ENCODE results near the gene NEO1. TPM values are rescaled to one million over a fixed set of nuclear protein-coding genes. Genes with fewer than 3 reads are reported as not detected.

The NEO1 gene
- polyA plus RNA-seq, 1 of the 3 experiments (the other 2 are of a cell fraction) = 13.1 TPM

- CTCF ChIA-PET = interaction anchor here (1.5 kb wide), 1 partner anchor 22 kb away, joined by 3 read pairs; no protein-coding TSS in a partner anchor
- Histone ChIP-seq H3K4me2 (no peak overlapping the region), H3K4me1 (ENCODE audit: control insufficient read depth in 1 of 2, insufficient read depth in 2 of 2, low read depth in 1 of 2, low read length in 1 of 2) (peaks cover 8 to 11% of the 10 kb centered on the region in 2 experiments; a peak in 3 of 4 replicates), H3F3A (replicated peaks; ENCODE audit: insufficient read depth) (no peaks in the 10 kb centered on the region), H3K27me3 (ENCODE audit: insufficient read depth) (no peaks in the 10 kb centered on the region), H3K9ac (no peak overlapping the region), H3K9me2 (no peaks in the 10 kb centered on the region), H4K20me1 (ENCODE audit: insufficient read depth) (no peaks in the 10 kb centered on the region), H3K36me3 (replicated peaks in 1 of 2; ENCODE audit: control insufficient read depth in 1 of 2, insufficient read depth in 2 of 2, low read length in 1 of 2) (no peaks in the 10 kb centered on the region), H3K79me2 (ENCODE audit: insufficient read depth) (no peaks in the 10 kb centered on the region; the same call in 1 of the 2 replicates), H3K4me3 (ENCODE audit: low read depth in 2 of 2, low read length in 1 of 2) (no peak overlapping the region), H3K27ac (ENCODE audit: low read depth in 2 of 2, low read length in 1 of 2) (0 out of 4 replicates have a peak overlapping the region, but pooled peaks of 1 of the 2 experiments have one; percentile 16), H2AFZ (ENCODE audit: low read depth) (no peak overlapping the region), H3K9me3 (no peaks in the 10 kb centered on the region)
- TF ChIP-seq, protein P1, sequence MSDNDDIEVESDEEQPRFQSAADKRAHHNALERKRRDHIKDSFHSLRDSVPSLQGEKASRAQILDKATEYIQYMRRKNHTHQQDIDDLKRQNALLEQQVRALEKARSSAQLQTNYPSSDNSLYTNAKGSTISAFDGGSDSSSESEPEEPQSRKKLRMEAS (IDR thresholded peaks at IDR 0.05; ENCODE audit: low read depth) = no peak
- TF ChIP-seq SIN3A (IDR thresholded peaks at IDR 0.05; ENCODE audit: borderline replicate concordance, low read depth, low read length) = no peak
- no peak for TF ChIP-seq CHD2 (IDR thresholded peaks at IDR 0.05; ENCODE audit: low read length, partially characterized antibody)
- TF ChIP-seq FOXM1 (IDR thresholded peaks at IDR 0.05; ENCODE audit: low read depth) = no peak
- no peak for TF ChIP-seq ELF1 (IDR thresholded peaks at IDR 0.05)
- no peak for TF ChIP-seq SMC3 (IDR thresholded peaks at IDR 0.05; ENCODE audit: low read depth, low read length)
- TF ChIP-seq NRF1 (IDR thresholded peaks at IDR 0.05; ENCODE audit: low read depth, low read length) = no peak
- TF ChIP-seq RXRA (IDR thresholded peaks at IDR 0.05; ENCODE audit: borderline replicate concordance, low read depth) = no peak
- TF ChIP-seq NFIC (IDR thresholded peaks at IDR 0.05; ENCODE audit: borderline replicate concordance) = no peak
- no peak for TF ChIP-seq ZBTB33 (IDR thresholded peaks at IDR 0.05; ENCODE audit: borderline replicate concordance, low read depth)
- no peak for TF ChIP-seq PBX3 (IDR thresholded peaks at IDR 0.05)
- no peak for TF ChIP-seq JUND (IDR thresholded peaks at IDR 0.05)
- no peak for TF ChIP-seq MEF2A (IDR thresholded peaks at IDR 0.05; ENCODE audit: borderline replicate concordance, low read depth)
- POLR2A ChIA-PET = no interaction called here
- no peak for DNase-seq
- 71% methylated on average over 4 of the region's 4 CpGs for WGBS (ENCODE audit: low lambda C conversion rate)
Observed at GRCh38 chr15:73075160-73075859, 23.0 kb downstream of the NEO1 start.

- Histone ChIP-seq H3K9ac (no peak overlapping the region), H4K20me1 (ENCODE audit: insufficient read depth) (no peaks in the 10 kb centered on the region), H3K4me3 (ENCODE audit: low read depth in 2 of 2, low read length in 1 of 2) (no peak overlapping the region; a peak in 1 of 4 replicates), H3K4me2 (no peak overlapping the region), H2AFZ (ENCODE audit: low read depth) (no peak overlapping the region), H3K36me3 (replicated peaks in 1 of 2; ENCODE audit: control insufficient read depth in 1 of 2, insufficient read depth in 2 of 2, low read length in 1 of 2) (no peaks in the 10 kb centered on the region), H3K9me3 (no peaks in the 10 kb centered on the region), H3K4me1 (ENCODE audit: control insufficient read depth in 1 of 2, insufficient read depth in 2 of 2, low read depth in 1 of 2, low read length in 1 of 2) (peaks cover 8 to 14% of the 10 kb centered on the region in 2 experiments; a peak in 3 of 4 replicates), H3K27me3 (ENCODE audit: insufficient read depth) (no peaks in the 10 kb centered on the region), H3K79me2 (ENCODE audit: insufficient read depth) (no peaks in the 10 kb centered on the region), H3F3A (replicated peaks; ENCODE audit: insufficient read depth) (no peaks in the 10 kb centered on the region), H3K27ac (ENCODE audit: low read depth in 2 of 2, low read length in 1 of 2) (no peak overlapping the region), H3K9me2 (no peaks in the 10 kb centered on the region)
- ChIA-PET POLR2A (no interaction called here), CTCF (interaction anchor here (0.9 to 1.9 kb wide), 7 partner anchors 11 to 356 kb away, joined by 3 to 4 read pairs (median 4); partner anchors contain the start of gene ADPGK)
- no peak for TF ChIP-seq PBX3 (IDR thresholded peaks at IDR 0.05)
- TF ChIP-seq GABPA (IDR thresholded peaks at IDR 0.05; ENCODE audit: low read depth) = no peak
- WGBS (ENCODE audit: low lambda C conversion rate) = 88% methylated on average over 4 of the region's 4 CpGs
- no peak for DNase-seq
Observed at GRCh38 chr15:73078291-73078690, 26.0 kb downstream of the NEO1 start.
